Vagina (tissue), 2 donors: ENCODE measurements around the gene PHC2.

ENCODE experiments used
- POLR2AphosphoS5 ChIP-seq, 2 donors: sonication (generic); formaldehyde crosslinking; IDR thresholded peaks; one replicate each; pipeline ENCODE4 v1.9.0; 2017; ENCODE audit warnings: antibody characterized with exemption in 2 of 2, mild to moderate bottlenecking in 2 of 2, low read depth in 1 of 2; ENCODE audit not compliant: insufficient read depth in 1 of 2
- TF ChIP-seq, protein P1 (sequence below), 3 experiments: fragments of 450-650 bp in 2 of 3; fragments of 200-600 bp in 1 of 3; sonication (generic) in 1 of 3; IDR thresholded peaks; one replicate each; pipeline ENCODE4 v1.5.1; 2017 to 2019; ENCODE audit warnings: antibody characterized with exemption in 3 of 3, mild to moderate bottlenecking in 2 of 3, moderate library complexity in 2 of 3

DNA sequence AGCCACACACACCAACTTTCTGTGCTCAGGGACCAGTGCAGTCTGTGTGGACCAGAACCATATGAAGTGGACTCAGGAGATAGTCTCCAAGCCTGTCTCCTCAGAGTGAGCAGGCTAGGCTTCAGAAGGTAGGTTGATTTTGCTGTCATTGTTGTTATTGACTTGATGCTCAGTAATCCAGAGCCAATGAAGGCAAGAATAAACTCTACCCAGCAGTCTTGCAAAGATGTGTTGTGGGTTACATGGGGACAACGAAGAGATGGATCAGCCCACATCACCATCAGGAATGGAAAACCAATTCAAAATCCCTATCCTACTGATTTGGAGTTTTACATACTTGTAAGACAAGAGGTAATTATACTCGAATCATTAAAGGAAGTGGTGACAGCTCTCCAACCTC is 37.4 kb downstream of the PHC2 start:
- TF ChIP-seq, protein P1, sequence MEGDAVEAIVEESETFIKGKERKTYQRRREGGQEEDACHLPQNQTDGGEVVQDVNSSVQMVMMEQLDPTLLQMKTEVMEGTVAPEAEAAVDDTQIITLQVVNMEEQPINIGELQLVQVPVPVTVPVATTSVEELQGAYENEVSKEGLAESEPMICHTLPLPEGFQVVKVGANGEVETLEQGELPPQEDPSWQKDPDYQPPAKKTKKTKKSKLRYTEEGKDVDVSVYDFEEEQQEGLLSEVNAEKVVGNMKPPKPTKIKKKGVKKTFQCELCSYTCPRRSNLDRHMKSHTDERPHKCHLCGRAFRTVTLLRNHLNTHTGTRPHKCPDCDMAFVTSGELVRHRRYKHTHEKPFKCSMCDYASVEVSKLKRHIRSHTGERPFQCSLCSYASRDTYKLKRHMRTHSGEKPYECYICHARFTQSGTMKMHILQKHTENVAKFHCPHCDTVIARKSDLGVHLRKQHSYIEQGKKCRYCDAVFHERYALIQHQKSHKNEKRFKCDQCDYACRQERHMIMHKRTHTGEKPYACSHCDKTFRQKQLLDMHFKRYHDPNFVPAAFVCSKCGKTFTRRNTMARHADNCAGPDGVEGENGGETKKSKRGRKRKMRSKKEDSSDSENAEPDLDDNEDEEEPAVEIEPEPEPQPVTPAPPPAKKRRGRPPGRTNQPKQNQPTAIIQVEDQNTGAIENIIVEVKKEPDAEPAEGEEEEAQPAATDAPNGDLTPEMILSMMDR (IDR thresholded peaks at IDR 0.05): no peak
- no peak for TF ChIP-seq POLR2AphosphoS5 (IDR thresholded peaks at IDR 0.05; ENCODE audit: insufficient read depth in 1 of 2, low read depth in 1 of 2)
